Astrocyte of the cerebellum (primary cell): ENCODE results near the gene SRD5A1.

Source experiments
- DNase-seq: peaks from one replicate; pipeline ENCODE4 v3.0.0-alpha.2; 2011; ENCODE audit warnings: low read depth
- H3K4me3 ChIP-seq: 2 replicates; pipeline ENCODE4 v1.5.1; 2011; ENCODE audit warnings: mild to moderate bottlenecking, low read depth, low read length, moderate library complexity
- CTCF ChIP-seq: IDR thresholded peaks from 2 replicates; pipeline ENCODE4 v1.5.1; 2012; ENCODE audit warnings: low read length, low read depth, moderate library complexity, mild to moderate bottlenecking; ENCODE audit errors: missing control alignments
- in situ Hi-C: cut with HindIII; loops from 2 replicates; pipeline ENCODE4 v1.10.0; 2017; ENCODE audit warnings: low sequenced_read_pairs

The SRD5A1 gene

GRCh38 chr5:6601816-6602215, 31.4 kb upstream of the SRD5A1 start:
- in situ Hi-C loops = no loop called here
- no peak overlapping the region for H3K4me3 ChIP-seq
- no peak for DNase-seq
- TF ChIP-seq CTCF = no peak

GRCh38 chr5:6602441-6602840, 30.8 kb upstream of the SRD5A1 start:
- in situ Hi-C loops = no loop called here
- no peak for DNase-seq
- no peak for TF ChIP-seq CTCF
- H3K4me3 ChIP-seq = no peak overlapping the region

- no peak overlapping the region for H3K4me3 ChIP-seq
- no peak for DNase-seq
- TF ChIP-seq CTCF = no peak
- in situ Hi-C loops = no loop called here
Observed at GRCh38 chr5:6603643-6604042, 29.6 kb upstream of the SRD5A1 start.

- no peak for DNase-seq
- no peak overlapping the region for H3K4me3 ChIP-seq
- TF ChIP-seq CTCF = no peak
- in situ Hi-C loops = no loop called here
Observed at GRCh38 chr5:6604341-6604740, 28.9 kb upstream of the SRD5A1 start.

GRCh38 chr5:6604946-6605345, 28.3 kb upstream of the SRD5A1 start:
- no peak for DNase-seq
- in situ Hi-C loops = no loop called here
- no peak overlapping the region for H3K4me3 ChIP-seq
- no peak for TF ChIP-seq CTCF

GRCh38 chr5:6606884-6607558, 26.2 kb upstream of the SRD5A1 start:
- no peak for TF ChIP-seq CTCF
- no peak for DNase-seq
- in situ Hi-C loops = no loop called here
- no peak overlapping the region for H3K4me3 ChIP-seq
